Stimulated activated CD8-positive, alpha-beta memory T cell treated with anti-CD3 and anti-CD28 coated beads, Interleukin-7, amount 100 ng/mL, for 24 hours (primary cell): ENCODE measurements around the gene TMEM145.

Experiments
- DNase-seq: peaks from one replicate; pipeline ENCODE4 v3.0.0-alpha.2; 2020; ENCODE audit warnings: low read depth

The TMEM145 gene

GRCh38 chr19:42278452-42279154 is 34.5 kb upstream of the TMEM145 start:
- DNase-seq, result no peak

DNA sequence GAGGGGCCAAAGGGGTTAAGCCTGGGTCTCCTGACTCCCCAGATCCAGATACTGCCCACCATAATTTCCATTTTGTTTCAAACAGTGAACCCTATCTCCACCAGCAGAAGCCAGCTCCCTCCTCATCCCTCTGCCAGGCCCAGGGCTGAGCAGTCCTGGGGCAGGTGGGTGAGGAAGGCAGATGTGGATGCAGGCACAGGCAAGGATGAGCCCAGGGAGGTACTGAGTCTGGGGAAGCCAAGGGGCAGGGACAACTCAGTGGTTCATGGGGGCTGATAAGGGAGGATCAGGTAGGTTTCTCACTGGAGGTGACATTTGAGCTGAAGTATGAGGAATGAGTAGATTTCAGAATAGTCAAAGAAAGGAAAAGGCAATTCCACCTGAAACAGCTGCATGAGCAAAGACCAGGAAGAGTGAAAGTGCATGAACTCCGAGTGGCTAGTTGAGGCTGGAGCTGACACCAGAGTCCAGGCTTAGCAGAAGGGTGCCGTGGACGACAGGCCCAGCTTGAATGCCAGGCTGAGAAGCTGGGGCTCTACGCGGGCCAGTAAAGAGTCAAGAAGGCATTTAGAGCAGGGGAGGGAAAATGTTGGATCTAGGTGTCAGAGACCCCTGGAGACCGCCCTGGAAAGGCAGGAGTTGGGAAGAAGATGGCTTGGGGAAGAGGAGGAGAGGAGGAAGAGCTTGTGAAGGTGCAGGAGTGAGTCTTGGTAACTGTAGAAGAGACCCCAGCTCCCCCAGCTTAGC is 33.8 kb upstream of the TMEM145 start:
- DNase-seq, result no peak

DNA sequence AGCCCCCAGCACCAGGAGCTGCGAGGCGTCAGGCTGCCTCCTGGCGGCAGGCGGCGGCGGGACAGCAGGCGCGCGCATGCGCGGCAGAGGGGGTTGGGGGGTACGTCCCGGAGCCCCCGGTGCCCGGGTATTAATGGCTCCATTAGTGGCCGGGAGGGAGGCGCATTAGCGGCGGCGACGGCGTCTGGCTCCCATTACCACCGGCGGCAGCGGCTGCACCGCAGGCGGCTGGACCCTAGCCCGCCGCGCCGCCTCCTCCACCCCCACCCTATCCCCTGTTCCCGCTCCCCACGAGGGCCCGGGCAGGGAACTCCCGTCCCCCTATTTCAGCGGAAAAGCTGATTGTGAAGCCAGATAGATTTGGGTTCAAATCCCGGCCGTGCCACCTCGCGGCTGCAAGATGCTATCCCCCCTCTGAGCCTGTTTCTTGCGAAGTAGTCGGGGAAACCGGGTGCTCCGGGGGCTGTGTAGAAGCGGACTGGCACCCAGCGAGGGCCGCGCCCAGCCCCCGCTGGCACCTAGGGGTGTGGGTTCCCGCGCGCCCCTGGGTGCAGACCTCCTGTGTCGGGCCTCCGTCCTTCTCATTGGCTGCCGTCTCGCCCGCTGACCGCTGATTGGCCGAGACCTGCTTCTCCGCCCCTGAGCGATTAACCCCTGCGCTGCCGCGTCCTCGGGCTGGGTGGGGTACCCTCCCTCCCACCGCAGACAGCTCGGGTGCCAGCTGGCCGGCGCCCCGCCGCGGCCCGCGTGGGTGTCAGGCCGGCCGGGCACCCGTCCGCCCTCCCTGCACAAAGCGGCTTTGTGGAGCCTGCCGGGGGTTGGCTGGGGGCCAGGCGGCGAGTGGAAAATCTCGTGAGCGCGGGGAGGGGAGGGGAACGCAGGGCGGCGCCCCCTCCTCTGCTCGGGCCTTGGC is 33.0 kb upstream of the TMEM145 start:
- peak; percentile 78 for DNase-seq

DNA sequence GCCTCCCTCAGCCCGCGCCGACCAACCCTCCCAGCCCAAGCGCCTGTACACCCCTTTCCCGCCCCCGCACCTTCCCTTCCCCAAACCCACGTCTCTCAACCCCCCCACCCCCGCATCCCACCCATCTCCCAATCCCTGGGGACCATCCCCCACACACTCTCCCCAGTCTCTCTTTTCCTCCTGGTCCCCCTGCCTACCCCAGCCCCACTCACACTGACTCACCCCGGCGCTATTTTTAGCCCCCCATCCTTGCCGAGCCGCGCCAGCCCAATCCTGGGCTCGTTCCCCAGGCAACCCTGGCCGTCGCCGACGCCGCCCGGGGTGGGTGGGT is 32.3 kb upstream of the TMEM145 start:
- DNase-seq, result no peak

DNA sequence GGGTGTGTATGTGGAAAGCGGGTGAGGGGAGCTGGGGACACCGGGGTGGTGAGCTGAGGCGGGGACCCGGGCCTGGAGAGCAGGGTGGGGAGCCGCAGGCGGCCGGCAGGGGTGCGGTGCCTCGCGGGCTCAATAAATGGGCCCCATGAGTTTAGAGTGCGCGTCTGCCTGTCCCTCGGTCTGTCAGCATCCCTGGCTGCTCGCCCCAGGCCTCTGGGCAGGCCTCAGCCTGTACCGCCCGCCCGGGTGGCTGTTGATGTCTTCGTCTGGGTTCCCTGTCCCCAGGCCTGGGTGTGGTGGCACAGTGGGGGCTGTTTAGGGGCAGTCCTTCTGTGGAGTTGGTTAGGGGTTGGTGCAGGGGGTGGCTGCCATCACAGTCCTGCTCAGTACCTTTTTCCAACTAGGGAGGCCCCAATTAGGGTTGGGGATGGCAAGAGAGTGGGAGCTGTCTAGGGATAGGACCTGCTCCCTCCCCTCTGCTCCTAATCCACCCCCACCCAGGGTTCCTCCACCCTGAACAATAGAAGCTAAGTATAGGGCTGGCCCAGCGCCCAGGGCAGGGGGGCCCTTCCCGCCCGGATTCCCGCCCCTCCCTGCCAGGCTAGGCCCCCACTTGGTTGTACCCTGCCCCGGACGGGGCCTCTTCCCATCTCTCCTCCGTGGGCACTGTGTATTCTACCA is 31.8 kb upstream of the TMEM145 start:
- no peak for DNase-seq

- DNase-seq, result no peak
These were observed 31.0 kb upstream of the TMEM145 start for GRCh38 chr19:42281827-42282762.

- DNase-seq, result no peak
These were observed 30.3 kb upstream of the TMEM145 start for GRCh38 chr19:42282819-42283187.

GRCh38 chr19:42283188-42284065 is 29.7 kb upstream of the TMEM145 start:
- DNase-seq, result peak; percentile 85

GRCh38 chr19:42284066-42284501 is 29.0 kb upstream of the TMEM145 start:
- no peak for DNase-seq

DNA sequence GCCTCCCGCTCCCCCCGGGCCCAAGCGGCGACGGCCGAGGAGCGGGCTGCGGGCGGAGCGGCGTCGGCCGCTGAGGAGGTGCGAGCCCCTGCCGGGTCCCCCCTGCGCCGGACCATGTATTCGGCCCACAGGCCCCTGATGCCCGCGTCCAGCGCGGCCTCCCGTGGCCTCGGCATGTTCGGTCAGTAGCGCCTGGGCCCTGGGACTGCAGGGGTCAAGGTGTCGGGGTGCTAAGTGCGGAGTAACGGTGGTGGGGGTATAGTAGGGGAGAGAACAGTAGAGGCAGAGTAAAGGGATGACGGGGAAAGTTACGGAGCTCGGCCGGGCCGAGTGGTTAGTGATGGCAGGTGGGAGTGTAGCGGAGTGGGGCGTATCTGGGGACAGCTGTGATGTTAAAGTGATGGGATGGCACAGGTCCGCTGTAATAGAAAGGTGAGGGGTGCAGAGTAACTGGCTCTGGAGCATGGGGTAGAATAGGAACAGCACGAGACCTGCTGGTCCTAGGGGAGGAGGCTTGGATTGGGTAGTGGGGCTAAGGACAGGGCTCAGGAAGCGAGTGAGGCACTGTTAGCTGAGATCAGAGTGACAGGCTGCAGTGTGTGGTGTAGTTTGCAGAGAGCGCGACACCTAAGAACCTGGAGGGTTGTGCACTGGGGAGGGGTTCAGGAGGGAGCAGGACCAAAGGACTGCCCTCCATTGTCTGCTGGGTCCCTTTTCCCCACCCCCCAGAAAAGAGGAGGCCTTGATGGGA is 28.3 kb upstream of the TMEM145 start:
- DNase-seq, result no peak

DNA sequence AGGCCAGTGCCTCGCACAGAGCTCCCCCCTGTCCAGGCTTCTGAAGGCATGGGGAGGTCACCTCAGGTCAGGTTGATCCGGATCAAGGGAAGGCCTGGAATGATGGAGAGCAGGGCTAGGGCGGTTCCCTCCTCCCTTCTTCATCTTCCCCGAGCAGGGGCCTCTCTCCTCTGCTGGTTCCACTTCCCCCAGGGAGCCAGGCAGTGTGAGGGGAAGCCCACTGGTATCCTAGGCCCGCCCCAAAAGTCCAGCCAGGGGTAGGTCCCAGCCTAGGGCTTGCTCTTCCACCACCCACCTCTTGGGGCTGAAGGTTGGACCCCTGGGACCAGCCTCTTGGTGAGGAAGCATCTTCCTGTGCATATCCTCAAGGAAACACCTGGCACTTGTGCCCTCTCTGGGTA is 27.6 kb upstream of the TMEM145 start:
- no peak for DNase-seq

DNA sequence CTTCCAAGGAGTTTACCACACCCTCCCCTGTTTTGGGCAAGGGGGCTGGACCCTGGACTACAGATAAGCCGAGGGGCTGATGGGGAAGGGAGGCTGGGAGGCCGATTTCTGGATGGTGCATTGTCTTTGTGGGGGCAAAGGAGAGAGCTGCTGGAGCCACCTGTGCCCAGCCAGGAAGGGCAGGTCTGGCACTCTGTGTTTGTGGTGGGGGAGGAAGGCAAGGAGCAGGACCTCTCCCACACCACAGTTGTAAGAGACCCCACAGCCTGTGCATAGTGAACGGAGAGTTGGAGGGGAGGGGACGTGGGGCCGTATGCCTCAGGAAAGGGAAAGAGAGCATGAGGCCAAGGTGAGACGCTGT is 27.1 kb upstream of the TMEM145 start:
- DNase-seq, result no peak

GRCh38 chr19:42286349-42287016 is 26.6 kb upstream of the TMEM145 start:
- no peak for DNase-seq

GRCh38 chr19:42287017-42287826 is 25.9 kb upstream of the TMEM145 start:
- no peak for DNase-seq

DNA sequence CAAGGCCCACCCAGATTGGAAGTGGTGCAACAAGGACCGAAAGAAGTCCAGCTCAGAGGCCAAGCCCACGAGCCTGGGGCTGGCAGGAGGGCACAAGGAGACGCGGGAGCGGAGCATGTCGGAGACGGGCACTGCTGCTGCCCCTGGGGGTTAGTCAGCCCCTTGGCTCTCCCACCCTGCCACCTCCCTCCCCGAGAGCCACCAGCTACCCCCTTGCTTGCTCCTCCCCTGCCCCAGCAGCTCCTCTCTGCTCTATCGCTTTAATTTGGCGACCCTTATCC is 25.3 kb upstream of the TMEM145 start:
- DNase-seq, result no peak

DNA sequence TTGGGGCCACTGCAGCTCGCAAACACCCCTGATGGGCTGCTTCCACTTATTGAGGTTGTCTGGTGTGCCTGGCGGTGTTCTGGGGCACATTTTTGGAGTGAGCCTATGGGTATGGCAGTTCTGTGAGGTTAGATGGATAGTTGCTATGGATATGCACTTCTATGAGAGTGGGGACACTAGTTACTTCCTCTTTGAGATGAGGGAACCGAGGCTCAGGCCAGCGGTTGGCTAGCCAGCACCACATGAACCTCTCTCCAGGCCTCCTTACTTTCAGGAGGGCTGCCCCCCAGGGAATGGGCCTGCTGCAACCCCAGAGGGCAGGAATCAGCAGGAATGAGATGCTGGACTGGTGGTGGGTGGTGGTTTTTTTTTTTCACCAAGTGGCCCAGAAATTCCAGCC is 24.7 kb upstream of the TMEM145 start:
- DNase-seq, result no peak

DNA sequence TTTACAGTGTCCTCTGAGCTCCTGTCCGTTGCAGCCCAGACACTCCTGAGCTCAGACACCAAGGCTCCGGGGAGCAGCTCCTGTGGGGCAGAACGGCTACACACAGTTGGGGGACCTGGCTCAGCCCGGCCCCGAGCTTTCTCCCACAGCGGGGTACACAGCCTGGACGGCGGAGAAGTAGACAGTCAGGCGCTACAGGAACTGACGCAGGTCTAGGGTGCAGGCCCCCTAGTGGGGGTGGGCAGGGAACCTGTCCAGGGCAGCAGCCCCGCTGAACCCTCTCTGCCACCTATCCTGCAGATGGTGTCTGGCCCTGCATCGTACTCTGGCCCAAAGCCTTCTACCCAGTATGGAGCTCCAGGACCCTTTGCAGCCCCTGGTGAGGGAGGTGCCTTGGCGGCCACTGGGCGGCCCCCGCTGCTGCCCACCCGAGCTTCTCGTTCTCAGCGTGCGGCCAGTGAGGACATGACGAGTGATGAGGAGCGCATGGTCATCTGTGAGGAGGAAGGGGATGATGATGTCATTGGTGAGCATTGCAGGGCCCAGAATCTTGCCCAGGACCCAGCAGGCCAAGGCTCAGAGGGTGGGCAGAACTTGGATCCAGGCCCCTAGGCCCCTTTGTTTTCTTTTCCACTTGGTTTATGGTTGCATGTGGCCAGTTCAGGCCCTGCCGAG is 24.1 kb upstream of the TMEM145 start:
- DNase-seq, result no peak
